GM23338 (cell line): ENCODE measurements around the gene YOD1. TPM values are rescaled to one million over a fixed set of nuclear protein-coding genes. Genes with fewer than 3 reads are reported as not detected.

Source experiments
- ATAC-seq: fragments of 200-7000 bp; cut with Tn5 transposase; 3 replicates; pipeline ENCODE4 v1.9.1; 2020
- DNase-seq: peaks from one replicate; pipeline ENCODE4 v3.0.0-alpha.2; 2015; ENCODE audit warnings: low spot score
- H2AFZ ChIP-seq: fragments of 200-600 bp; sonication (generic); 2 replicates; pipeline ENCODE4 v1.8.0; 2016; ENCODE audit warnings: antibody characterized with exemption, mild to moderate bottlenecking, moderate library complexity
- H3F3A ChIP-seq: fragments of 200-600 bp; sonication (generic); replicated peaks from 2 replicates; pipeline ENCODE4 v1.8.0; 2017; ENCODE audit warnings: antibody characterized with exemption, mixed run types, low read depth
- H3K27ac ChIP-seq: fragments of 200-600 bp; sonication (generic); 2 replicates; pipeline ENCODE4 v1.6.1; 2016; ENCODE audit warnings: low read depth
- H3K27me3 ChIP-seq: fragments of 200-600 bp; sonication (generic); 2 replicates; pipeline ENCODE4 v1.8.0; 2016; ENCODE audit warnings: mild to moderate bottlenecking, mixed run types, moderate library complexity; ENCODE audit not compliant: insufficient read depth
- H3K36me3 ChIP-seq: fragments of 200-600 bp; sonication (generic); 2 replicates; pipeline ENCODE4 v1.8.0; 2016; ENCODE audit warnings: mild to moderate bottlenecking; ENCODE audit not compliant: insufficient read depth
- H3K4me1 ChIP-seq: fragments of 200-600 bp; sonication (generic); 2 replicates; pipeline ENCODE4 v1.8.0; 2016; ENCODE audit warnings: mild to moderate bottlenecking, moderate library complexity; ENCODE audit not compliant: insufficient read depth
- H3K4me2 ChIP-seq: fragments of 200-600 bp; sonication (generic); 2 replicates; pipeline ENCODE4 v1.7.1; 2017; ENCODE audit warnings: mixed run types
- H3K4me3 ChIP-seq: fragments of 200-600 bp; sonication (generic); 2 replicates; pipeline ENCODE4 v1.6.1; 2016; ENCODE audit warnings: mixed run types
- H3K79me2 ChIP-seq: fragments of 200-600 bp; sonication (generic); replicated peaks from 2 replicates; pipeline ENCODE4 v1.8.0; 2017; ENCODE audit warnings: mild to moderate bottlenecking; ENCODE audit not compliant: insufficient read depth
- H3K9me2 ChIP-seq: fragments of 200-600 bp; sonication (generic); 2 replicates; pipeline ENCODE4 v1.8.0; 2017; ENCODE audit not compliant: insufficient read depth
- H4K20me1 ChIP-seq: fragments of 200-600 bp; sonication (generic); replicated peaks from 2 replicates; pipeline ENCODE4 v1.8.0; 2017; ENCODE audit warnings: mild to moderate bottlenecking; ENCODE audit not compliant: insufficient read depth
- H3K27ac Mint-ChIP-seq: 2 replicates; pipeline ENCODE4 v1.8.0; 2020; ENCODE audit warnings: inconsistent platforms, mild to moderate bottlenecking, moderate library complexity, mixed read lengths
- H3K27me3 Mint-ChIP-seq: 3 replicates; pipeline ENCODE4 v1.8.0; 2022; ENCODE audit warnings: low read depth, mild to moderate bottlenecking, moderate library complexity, mixed read lengths, inconsistent platforms; ENCODE audit not compliant: insufficient read depth, poor library complexity
- H3K36me3 Mint-ChIP-seq: 3 replicates; pipeline ENCODE4 v1.8.0; 2021; ENCODE audit warnings: low read depth, mild to moderate bottlenecking, inconsistent platforms, moderate library complexity, mixed read lengths
- H3K4me1 Mint-ChIP-seq: 3 replicates; pipeline ENCODE4 v1.8.0; 2020; ENCODE audit warnings: mild to moderate bottlenecking, inconsistent platforms, mixed read lengths
- H3K4me3 Mint-ChIP-seq: 3 replicates; pipeline ENCODE4 v1.8.0; 2021; ENCODE audit warnings: moderate library complexity, mild to moderate bottlenecking, inconsistent platforms, mixed read lengths
- H3K9me3 Mint-ChIP-seq: 3 replicates; pipeline ENCODE4 v1.8.0; 2020; ENCODE audit warnings: moderate library complexity, mild to moderate bottlenecking, inconsistent platforms, mixed read lengths
- CREB1 ChIP-seq: fragments of 250-450 bp; sonication (Bioruptor Pico); IDR thresholded peaks from 2 replicates; pipeline ENCODE4 v1.5.0; 2020; ENCODE audit warnings: low read depth, mild to moderate bottlenecking, moderate library complexity
- JUNB ChIP-seq: IDR thresholded peaks from one replicate; pipeline ENCODE4 v1.6.1; 2016; ENCODE audit warnings: antibody characterized with exemption; ENCODE audit not compliant: unreplicated experiment
- POLR2AphosphoS5 ChIP-seq: IDR thresholded peaks from 2 replicates; pipeline ENCODE4 v1.6.1; 2016; ENCODE audit warnings: antibody characterized with exemption, low read depth
- ZNF114 ChIP-seq: fragments of 250-450 bp; sonication (Bioruptor Pico); IDR thresholded peaks from 2 replicates; pipeline ENCODE4 v1.5.0; 2020; ENCODE audit warnings: mild to moderate bottlenecking, moderate library complexity
- polyA plus RNA-seq: library from polyadenylated mRNA; unstranded; fragments of >200 nt; fragmentation: Nextera tagmentation; extraction: Ambion mirVana; gene quantifications from 2 replicates; pipeline ENCODE4 v1.2.1, GENCODE V29; 2016
- total RNA-seq: library from RNA; depleted of rRNA; stranded (reverse); fragments of >200 nt; shearing (Covaris generic); gene quantifications from 2 replicates; pipeline ENCODE4 v1.2.3, GENCODE V29; 2014
- TF ChIP-seq, protein P1 (sequence below): IDR thresholded peaks from 2 replicates; pipeline ENCODE4 v1.6.1; 2016; ENCODE audit warnings: antibody characterized with exemption
- TF ChIP-seq, protein P2 (sequence below): IDR thresholded peaks from one replicate; pipeline ENCODE4 v1.6.1; 2018; ENCODE audit warnings: antibody characterized with exemption; ENCODE audit not compliant: unreplicated experiment
- TF ChIP-seq, protein P3 (sequence below), 2 experiments: fragments of 200-600 bp in 1 of 2; sonication (generic) in 1 of 2; conservative IDR thresholded peaks; 2 replicates each; pipeline versions ENCODE4 v1.5.1 to v1.6.1; 2016 to 2017; ENCODE audit warnings: antibody characterized with exemption in 2 of 2, low read depth in 2 of 2, mild to moderate bottlenecking in 2 of 2, moderate library complexity in 1 of 2
- TF ChIP-seq, protein P4 (sequence below): fragments of 250-450 bp; sonication (Bioruptor Pico); IDR thresholded peaks from 2 replicates; pipeline ENCODE4 v1.5.0; 2020; ENCODE audit warnings: mild to moderate bottlenecking, moderate library complexity

YOD1 gene
- total and polyA plus RNA-seq, 2 experiments from 2014 or later, result 4.6 to 21.9 TPM

DNA sequence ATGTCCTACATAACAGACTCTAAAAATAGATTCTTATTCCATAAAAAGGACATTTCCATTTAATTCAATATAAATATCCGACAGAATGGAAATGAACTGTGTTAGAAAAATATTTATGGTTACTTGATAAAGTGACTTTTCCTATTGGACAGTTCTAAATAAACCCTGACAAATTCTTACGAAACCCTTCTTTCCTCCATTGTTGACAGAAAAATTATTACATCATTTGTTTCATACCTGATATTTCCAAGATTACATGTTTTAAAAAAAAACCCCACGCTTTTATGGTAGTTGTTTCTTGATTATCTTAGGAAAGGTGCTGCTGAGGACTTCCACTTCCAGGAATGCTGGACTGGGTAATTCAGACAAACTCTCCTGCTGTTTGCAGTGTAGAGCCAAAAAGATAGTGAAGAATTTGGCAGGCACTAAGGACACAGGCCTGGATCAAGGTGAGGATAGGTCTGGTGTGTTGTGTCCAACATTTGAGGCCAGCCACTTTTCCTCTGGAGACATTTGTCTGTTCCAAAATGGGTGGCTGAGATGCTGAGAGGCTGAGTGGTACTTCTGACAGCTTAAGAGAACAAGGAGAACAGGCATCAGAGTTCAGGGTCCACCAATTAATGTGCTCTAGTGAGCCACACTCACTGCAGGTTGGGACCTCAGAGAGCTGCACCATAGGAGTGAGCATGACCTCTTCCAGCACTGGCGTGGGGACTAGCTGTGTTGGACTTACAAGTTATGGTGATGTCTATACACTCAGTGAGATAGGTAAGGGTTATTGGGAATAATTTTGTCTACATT, 11.4 kb downstream of the YOD1 start:
- TF ChIP-seq ZNF114 (CRISPR knock-in tag) (no peak), POLR2AphosphoS5 (no peak)
- Histone ChIP-seq H3K36me3 (no peaks in the 10 kb centered on the region), H3K79me2 (peaks cover 5% of the 10 kb centered on the region; the same call in 1 of the 2 replicates), H3K27me3 (no peaks in the 10 kb centered on the region), H3K4me2 (no peak overlapping the region), H4K20me1 (no peaks in the 10 kb centered on the region; the same call in 1 of the 2 replicates), H3K4me1 (0 out of 2 replicates have a peak, but pooled peaks cover 7% of the 10 kb centered on the region), H2AFZ (no peak overlapping the region), H3F3A (no peaks in the 10 kb centered on the region), H3K27ac (no peak overlapping the region), H3K4me3 (no peak overlapping the region), H3K9me2 (no peaks in the 10 kb centered on the region)
- Mint-ChIP-seq H3K36me3 (peaks cover 2% of the 10 kb centered on the region; the same call in 1 of the 3 replicates), H3K4me1 (peaks cover 5% of the 10 kb centered on the region; the same call in 2 of the 3 replicates), H3K27ac (no peak overlapping the region), H3K27me3 (no peaks in the 10 kb centered on the region), H3K9me3 (no peaks in the 10 kb centered on the region), H3K4me3 (no peak overlapping the region)
- ATAC-seq (no peak), DNase-seq (no peak)

DNA sequence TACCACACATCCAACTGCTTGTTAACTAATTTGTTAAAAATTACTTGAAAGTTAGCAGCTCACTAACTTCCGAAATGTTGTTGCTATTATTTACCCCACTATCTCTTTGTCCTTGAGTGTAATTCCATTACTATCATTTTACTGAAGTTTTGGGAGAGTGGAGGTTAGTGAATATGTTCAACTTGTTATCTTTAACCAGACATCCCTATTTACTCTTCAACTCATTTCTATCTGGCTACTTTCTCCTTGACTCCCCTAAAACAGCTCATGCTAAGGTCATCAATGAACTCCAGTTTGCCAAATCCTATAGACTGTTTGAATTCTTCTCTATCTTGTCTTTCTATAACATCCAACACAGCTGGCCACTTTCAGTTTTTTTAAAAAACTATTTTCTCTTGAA, 14.1 kb downstream of the YOD1 start:
- no peak overlapping the region for H3K27ac Mint-ChIP-seq
- DNase-seq (no peak), ATAC-seq (no peak)
- Histone ChIP-seq H3K36me3 (no peaks in the 10 kb centered on the region), H3K4me2 (no peak overlapping the region), H3F3A (no peaks in the 10 kb centered on the region), H3K4me1 (peaks cover 15% of the 10 kb centered on the region), H3K4me3 (no peak overlapping the region), H2AFZ (no peak overlapping the region), H3K27ac (no peak overlapping the region), H3K9me2 (no peaks in the 10 kb centered on the region), H4K20me1 (no peaks in the 10 kb centered on the region), H3K27me3 (no peaks in the 10 kb centered on the region), H3K79me2 (no peaks in the 10 kb centered on the region)
- H3K4me1 Mint-ChIP-seq, result peaks cover 22% of the 10 kb centered on the region
- no peaks in the 10 kb centered on the region for H3K27me3 Mint-ChIP-seq
- H3K4me3 Mint-ChIP-seq, result no peak overlapping the region
- H3K36me3 Mint-ChIP-seq, result no peaks in the 10 kb centered on the region
- no peaks in the 10 kb centered on the region for H3K9me3 Mint-ChIP-seq
- TF ChIP-seq CREB1 (no peak), ZNF114 (CRISPR knock-in tag) (no peak), JUNB (no peak)
- TF ChIP-seq, protein P1, sequence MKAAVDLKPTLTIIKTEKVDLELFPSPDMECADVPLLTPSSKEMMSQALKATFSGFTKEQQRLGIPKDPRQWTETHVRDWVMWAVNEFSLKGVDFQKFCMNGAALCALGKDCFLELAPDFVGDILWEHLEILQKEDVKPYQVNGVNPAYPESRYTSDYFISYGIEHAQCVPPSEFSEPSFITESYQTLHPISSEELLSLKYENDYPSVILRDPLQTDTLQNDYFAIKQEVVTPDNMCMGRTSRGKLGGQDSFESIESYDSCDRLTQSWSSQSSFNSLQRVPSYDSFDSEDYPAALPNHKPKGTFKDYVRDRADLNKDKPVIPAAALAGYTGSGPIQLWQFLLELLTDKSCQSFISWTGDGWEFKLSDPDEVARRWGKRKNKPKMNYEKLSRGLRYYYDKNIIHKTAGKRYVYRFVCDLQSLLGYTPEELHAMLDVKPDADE, result no peak
- TF ChIP-seq, protein P2, sequence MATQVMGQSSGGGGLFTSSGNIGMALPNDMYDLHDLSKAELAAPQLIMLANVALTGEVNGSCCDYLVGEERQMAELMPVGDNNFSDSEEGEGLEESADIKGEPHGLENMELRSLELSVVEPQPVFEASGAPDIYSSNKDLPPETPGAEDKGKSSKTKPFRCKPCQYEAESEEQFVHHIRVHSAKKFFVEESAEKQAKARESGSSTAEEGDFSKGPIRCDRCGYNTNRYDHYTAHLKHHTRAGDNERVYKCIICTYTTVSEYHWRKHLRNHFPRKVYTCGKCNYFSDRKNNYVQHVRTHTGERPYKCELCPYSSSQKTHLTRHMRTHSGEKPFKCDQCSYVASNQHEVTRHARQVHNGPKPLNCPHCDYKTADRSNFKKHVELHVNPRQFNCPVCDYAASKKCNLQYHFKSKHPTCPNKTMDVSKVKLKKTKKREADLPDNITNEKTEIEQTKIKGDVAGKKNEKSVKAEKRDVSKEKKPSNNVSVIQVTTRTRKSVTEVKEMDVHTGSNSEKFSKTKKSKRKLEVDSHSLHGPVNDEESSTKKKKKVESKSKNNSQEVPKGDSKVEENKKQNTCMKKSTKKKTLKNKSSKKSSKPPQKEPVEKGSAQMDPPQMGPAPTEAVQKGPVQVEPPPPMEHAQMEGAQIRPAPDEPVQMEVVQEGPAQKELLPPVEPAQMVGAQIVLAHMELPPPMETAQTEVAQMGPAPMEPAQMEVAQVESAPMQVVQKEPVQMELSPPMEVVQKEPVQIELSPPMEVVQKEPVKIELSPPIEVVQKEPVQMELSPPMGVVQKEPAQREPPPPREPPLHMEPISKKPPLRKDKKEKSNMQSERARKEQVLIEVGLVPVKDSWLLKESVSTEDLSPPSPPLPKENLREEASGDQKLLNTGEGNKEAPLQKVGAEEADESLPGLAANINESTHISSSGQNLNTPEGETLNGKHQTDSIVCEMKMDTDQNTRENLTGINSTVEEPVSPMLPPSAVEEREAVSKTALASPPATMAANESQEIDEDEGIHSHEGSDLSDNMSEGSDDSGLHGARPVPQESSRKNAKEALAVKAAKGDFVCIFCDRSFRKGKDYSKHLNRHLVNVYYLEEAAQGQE, result no peak
- TF ChIP-seq, protein P3, sequence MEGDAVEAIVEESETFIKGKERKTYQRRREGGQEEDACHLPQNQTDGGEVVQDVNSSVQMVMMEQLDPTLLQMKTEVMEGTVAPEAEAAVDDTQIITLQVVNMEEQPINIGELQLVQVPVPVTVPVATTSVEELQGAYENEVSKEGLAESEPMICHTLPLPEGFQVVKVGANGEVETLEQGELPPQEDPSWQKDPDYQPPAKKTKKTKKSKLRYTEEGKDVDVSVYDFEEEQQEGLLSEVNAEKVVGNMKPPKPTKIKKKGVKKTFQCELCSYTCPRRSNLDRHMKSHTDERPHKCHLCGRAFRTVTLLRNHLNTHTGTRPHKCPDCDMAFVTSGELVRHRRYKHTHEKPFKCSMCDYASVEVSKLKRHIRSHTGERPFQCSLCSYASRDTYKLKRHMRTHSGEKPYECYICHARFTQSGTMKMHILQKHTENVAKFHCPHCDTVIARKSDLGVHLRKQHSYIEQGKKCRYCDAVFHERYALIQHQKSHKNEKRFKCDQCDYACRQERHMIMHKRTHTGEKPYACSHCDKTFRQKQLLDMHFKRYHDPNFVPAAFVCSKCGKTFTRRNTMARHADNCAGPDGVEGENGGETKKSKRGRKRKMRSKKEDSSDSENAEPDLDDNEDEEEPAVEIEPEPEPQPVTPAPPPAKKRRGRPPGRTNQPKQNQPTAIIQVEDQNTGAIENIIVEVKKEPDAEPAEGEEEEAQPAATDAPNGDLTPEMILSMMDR (conservative IDR thresholded peaks at IDR 0.05; ENCODE audit: low read depth in 2 of 2), result no peak
- TF ChIP-seq, protein P4, sequence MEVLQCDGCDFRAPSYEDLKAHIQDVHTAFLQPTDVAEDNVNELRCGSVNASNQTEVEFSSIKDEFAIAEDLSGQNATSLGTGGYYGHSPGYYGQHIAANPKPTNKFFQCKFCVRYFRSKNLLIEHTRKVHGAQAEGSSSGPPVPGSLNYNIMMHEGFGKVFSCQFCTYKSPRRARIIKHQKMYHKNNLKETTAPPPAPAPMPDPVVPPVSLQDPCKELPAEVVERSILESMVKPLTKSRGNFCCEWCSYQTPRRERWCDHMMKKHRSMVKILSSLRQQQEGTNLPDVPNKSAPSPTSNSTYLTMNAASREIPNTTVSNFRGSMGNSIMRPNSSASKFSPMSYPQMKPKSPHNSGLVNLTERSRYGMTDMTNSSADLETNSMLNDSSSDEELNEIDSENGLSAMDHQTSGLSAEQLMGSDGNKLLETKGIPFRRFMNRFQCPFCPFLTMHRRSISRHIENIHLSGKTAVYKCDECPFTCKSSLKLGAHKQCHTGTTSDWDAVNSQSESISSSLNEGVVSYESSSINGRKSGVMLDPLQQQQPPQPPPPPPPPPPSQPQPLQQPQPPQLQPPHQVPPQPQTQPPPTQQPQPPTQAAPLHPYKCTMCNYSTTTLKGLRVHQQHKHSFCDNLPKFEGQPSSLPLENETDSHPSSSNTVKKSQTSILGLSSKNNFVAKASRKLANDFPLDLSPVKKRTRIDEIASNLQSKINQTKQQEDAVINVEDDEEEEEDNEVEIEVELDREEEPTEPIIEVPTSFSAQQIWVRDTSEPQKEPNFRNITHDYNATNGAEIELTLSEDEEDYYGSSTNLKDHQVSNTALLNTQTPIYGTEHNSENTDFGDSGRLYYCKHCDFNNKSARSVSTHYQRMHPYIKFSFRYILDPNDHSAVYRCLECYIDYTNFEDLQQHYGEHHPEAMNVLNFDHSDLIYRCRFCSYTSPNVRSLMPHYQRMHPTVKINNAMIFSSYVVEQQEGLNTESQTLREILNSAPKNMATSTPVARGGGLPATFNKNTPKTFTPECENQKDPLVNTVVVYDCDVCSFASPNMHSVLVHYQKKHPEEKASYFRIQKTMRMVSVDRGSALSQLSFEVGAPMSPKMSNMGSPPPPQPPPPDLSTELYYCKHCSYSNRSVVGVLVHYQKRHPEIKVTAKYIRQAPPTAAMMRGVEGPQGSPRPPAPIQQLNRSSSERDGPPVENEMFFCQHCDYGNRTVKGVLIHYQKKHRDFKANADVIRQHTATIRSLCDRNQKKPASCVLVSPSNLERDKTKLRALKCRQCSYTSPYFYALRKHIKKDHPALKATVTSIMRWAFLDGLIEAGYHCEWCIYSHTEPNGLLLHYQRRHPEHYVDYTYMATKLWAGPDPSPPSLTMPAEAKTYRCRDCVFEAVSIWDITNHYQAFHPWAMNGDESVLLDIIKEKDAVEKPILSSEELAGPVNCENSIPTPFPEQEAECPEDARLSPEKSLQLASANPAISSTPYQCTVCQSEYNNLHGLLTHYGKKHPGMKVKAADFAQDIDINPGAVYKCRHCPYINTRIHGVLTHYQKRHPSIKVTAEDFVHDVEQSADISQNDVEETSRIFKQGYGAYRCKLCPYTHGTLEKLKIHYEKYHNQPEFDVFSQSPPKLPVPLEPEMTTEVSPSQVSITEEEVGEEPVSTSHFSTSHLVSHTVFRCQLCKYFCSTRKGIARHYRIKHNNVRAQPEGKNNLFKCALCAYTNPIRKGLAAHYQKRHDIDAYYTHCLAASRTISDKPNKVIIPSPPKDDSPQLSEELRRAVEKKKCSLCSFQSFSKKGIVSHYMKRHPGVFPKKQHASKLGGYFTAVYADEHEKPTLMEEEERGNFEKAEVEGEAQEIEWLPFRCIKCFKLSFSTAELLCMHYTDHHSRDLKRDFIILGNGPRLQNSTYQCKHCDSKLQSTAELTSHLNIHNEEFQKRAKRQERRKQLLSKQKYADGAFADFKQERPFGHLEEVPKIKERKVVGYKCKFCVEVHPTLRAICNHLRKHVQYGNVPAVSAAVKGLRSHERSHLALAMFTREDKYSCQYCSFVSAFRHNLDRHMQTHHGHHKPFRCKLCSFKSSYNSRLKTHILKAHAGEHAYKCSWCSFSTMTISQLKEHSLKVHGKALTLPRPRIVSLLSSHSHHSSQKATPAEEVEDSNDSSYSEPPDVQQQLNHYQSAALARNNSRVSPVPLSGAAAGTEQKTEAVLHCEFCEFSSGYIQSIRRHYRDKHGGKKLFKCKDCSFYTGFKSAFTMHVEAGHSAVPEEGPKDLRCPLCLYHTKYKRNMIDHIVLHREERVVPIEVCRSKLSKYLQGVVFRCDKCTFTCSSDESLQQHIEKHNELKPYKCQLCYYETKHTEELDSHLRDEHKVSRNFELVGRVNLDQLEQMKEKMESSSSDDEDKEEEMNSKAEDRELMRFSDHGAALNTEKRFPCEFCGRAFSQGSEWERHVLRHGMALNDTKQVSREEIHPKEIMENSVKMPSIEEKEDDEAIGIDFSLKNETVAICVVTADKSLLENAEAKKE (CRISPR knock-in tag), result no peak
